Measurements from ENCODE around the gene SCN2A.
"Not testable (repeated sequence)": the region's sequence is repeated elsewhere in the genome, so short reads cannot be mapped to it uniquely, and the experiment has no call there.

The SCN2A gene

GRCh38 chr2:165313509-165313908 is 74.3 kb downstream of the SCN2A start:
- no peak for TF ChIP-seq YY1 (IDR thresholded peaks at IDR 0.05; ENCODE audit: insufficient read depth, insufficient read length)
- TF ChIP-seq SUZ12 (IDR thresholded peaks at IDR 0.05; ENCODE audit: extremely low read depth, insufficient read depth, insufficient read length), result no peak
- no peak for TF ChIP-seq ZNF274 (IDR thresholded peaks at IDR 0.05; ENCODE audit: low read depth, low read length)
- no peak overlapping the region for H3K9ac ChIP-seq (ENCODE audit: insufficient read length, low read depth)
- no peak for DNase-seq (ENCODE audit: low read depth, low spot score)
- no peaks in the 10 kb centered on the region for H3K27me3 ChIP-seq (ENCODE audit: insufficient read depth, insufficient read length)
- H3K4me3 ChIP-seq (ENCODE audit: insufficient read length, low read depth), result no peak overlapping the region
- no peaks in the 10 kb centered on the region for H3K36me3 ChIP-seq (ENCODE audit: insufficient read depth, insufficient read length, low read length)
- H3K4me1 ChIP-seq (ENCODE audit: insufficient read depth, insufficient read length), result no peaks in the 10 kb centered on the region
- H3K9me3 ChIP-seq (ENCODE audit: insufficient read depth, low read length), result no peaks in the 10 kb centered on the region

- no peaks in the 10 kb centered on the region for H3K27me3 ChIP-seq (ENCODE audit: insufficient read depth, insufficient read length)
- H3K4me1 ChIP-seq (ENCODE audit: insufficient read depth, insufficient read length), result no peaks in the 10 kb centered on the region
- TF ChIP-seq ZNF274 (IDR thresholded peaks at IDR 0.05; ENCODE audit: low read depth, low read length) (no peak), SUZ12 (IDR thresholded peaks at IDR 0.05; ENCODE audit: extremely low read depth, insufficient read depth, insufficient read length) (no peak), YY1 (IDR thresholded peaks at IDR 0.05; ENCODE audit: insufficient read depth, insufficient read length) (no peak)
- H3K9me3 ChIP-seq (ENCODE audit: insufficient read depth, low read length), result no peaks in the 10 kb centered on the region
- H3K9ac ChIP-seq (ENCODE audit: insufficient read length, low read depth), result no peak overlapping the region
- DNase-seq (ENCODE audit: low read depth, low spot score), result no peak
- H3K36me3 ChIP-seq (ENCODE audit: insufficient read depth, insufficient read length, low read length), result no peaks in the 10 kb centered on the region
- no peak overlapping the region for H3K4me3 ChIP-seq (ENCODE audit: insufficient read length, low read depth)
Observed at GRCh38 chr2:165328272-165328671, 89.1 kb downstream of the SCN2A start.

- not testable (repeated sequence) for H3K36me3 ChIP-seq (ENCODE audit: insufficient read depth, insufficient read length, low read length); H3K9ac ChIP-seq (ENCODE audit: insufficient read length, low read depth); H3K4me3 ChIP-seq (ENCODE audit: insufficient read length, low read depth); H3K27me3 ChIP-seq (ENCODE audit: insufficient read depth, insufficient read length); H3K4me1 ChIP-seq (ENCODE audit: insufficient read depth, insufficient read length); DNase-seq (ENCODE audit: low read depth, low spot score); H3K9me3 ChIP-seq (ENCODE audit: insufficient read depth, low read length)
Observed at GRCh38 chr2:165344276-165344675, 105.1 kb downstream of the SCN2A start.

GRCh38 chr2:165348441-165348840 is 109.2 kb downstream of the SCN2A start:
- TF ChIP-seq SUZ12 (IDR thresholded peaks at IDR 0.05; ENCODE audit: extremely low read depth, insufficient read depth, insufficient read length) (no peak), ZNF274 (IDR thresholded peaks at IDR 0.05; ENCODE audit: low read depth, low read length) (no peak), YY1 (IDR thresholded peaks at IDR 0.05; ENCODE audit: insufficient read depth, insufficient read length) (no peak)
- H3K36me3 ChIP-seq (ENCODE audit: insufficient read depth, insufficient read length, low read length), result no peaks in the 10 kb centered on the region
- no peak for DNase-seq (ENCODE audit: low read depth, low spot score)
- H3K4me3 ChIP-seq (ENCODE audit: insufficient read length, low read depth), result no peak overlapping the region
- no peaks in the 10 kb centered on the region for H3K27me3 ChIP-seq (ENCODE audit: insufficient read depth, insufficient read length)
- no peaks in the 10 kb centered on the region for H3K4me1 ChIP-seq (ENCODE audit: insufficient read depth, insufficient read length)
- H3K9ac ChIP-seq (ENCODE audit: insufficient read length, low read depth), result no peak overlapping the region
- H3K9me3 ChIP-seq (ENCODE audit: insufficient read depth, low read length), result no peaks in the 10 kb centered on the region

- Histone ChIP-seq H3K4me1 (ENCODE audit: insufficient read depth, insufficient read length) (no peaks in the 10 kb centered on the region), H3K9ac (ENCODE audit: insufficient read length, low read depth) (no peak overlapping the region), H3K9me3 (ENCODE audit: insufficient read depth, low read length) (no peaks in the 10 kb centered on the region), H3K4me3 (ENCODE audit: insufficient read length, low read depth) (no peak overlapping the region), H3K27me3 (ENCODE audit: insufficient read depth, insufficient read length) (no peaks in the 10 kb centered on the region), H3K36me3 (ENCODE audit: insufficient read depth, insufficient read length, low read length) (no peaks in the 10 kb centered on the region)
- no peak for DNase-seq (ENCODE audit: low read depth, low spot score)
- no peak for TF ChIP-seq YY1 (IDR thresholded peaks at IDR 0.05; ENCODE audit: insufficient read depth, insufficient read length)
- no peak for TF ChIP-seq ZNF274 (IDR thresholded peaks at IDR 0.05; ENCODE audit: low read depth, low read length)
- no peak for TF ChIP-seq SUZ12 (IDR thresholded peaks at IDR 0.05; ENCODE audit: extremely low read depth, insufficient read depth, insufficient read length)
Observed at GRCh38 chr2:165349181-165349580, 110.0 kb downstream of the SCN2A start.

GRCh38 chr2:165357758-165358157 is 118.5 kb downstream of the SCN2A start:
- DNase-seq (ENCODE audit: low read depth, low spot score), result no peak
- no peak for TF ChIP-seq YY1 (IDR thresholded peaks at IDR 0.05; ENCODE audit: insufficient read depth, insufficient read length)
- no peak for TF ChIP-seq ZNF274 (IDR thresholded peaks at IDR 0.05; ENCODE audit: low read depth, low read length)
- no peak for TF ChIP-seq SUZ12 (IDR thresholded peaks at IDR 0.05; ENCODE audit: extremely low read depth, insufficient read depth, insufficient read length)
- Histone ChIP-seq H3K36me3 (ENCODE audit: insufficient read depth, insufficient read length, low read length) (no peaks in the 10 kb centered on the region), H3K27me3 (ENCODE audit: insufficient read depth, insufficient read length) (no peaks in the 10 kb centered on the region), H3K4me1 (ENCODE audit: insufficient read depth, insufficient read length) (no peaks in the 10 kb centered on the region), H3K9ac (ENCODE audit: insufficient read length, low read depth) (no peak overlapping the region), H3K9me3 (ENCODE audit: insufficient read depth, low read length) (no peaks in the 10 kb centered on the region), H3K4me3 (ENCODE audit: insufficient read length, low read depth) (no peak overlapping the region)

- Histone ChIP-seq H3K4me1 (ENCODE audit: insufficient read depth, insufficient read length) (no peaks in the 10 kb centered on the region), H3K36me3 (ENCODE audit: insufficient read depth, insufficient read length, low read length) (no peaks in the 10 kb centered on the region), H3K27me3 (ENCODE audit: insufficient read depth, insufficient read length) (no peaks in the 10 kb centered on the region), H3K9me3 (ENCODE audit: insufficient read depth, low read length) (no peaks in the 10 kb centered on the region), H3K9ac (ENCODE audit: insufficient read length, low read depth) (no peak overlapping the region), H3K4me3 (ENCODE audit: insufficient read length, low read depth) (no peak overlapping the region)
- no peak for DNase-seq (ENCODE audit: low read depth, low spot score)
- TF ChIP-seq SUZ12 (IDR thresholded peaks at IDR 0.05; ENCODE audit: extremely low read depth, insufficient read depth, insufficient read length), result no peak
- no peak for TF ChIP-seq YY1 (IDR thresholded peaks at IDR 0.05; ENCODE audit: insufficient read depth, insufficient read length)
- TF ChIP-seq ZNF274 (IDR thresholded peaks at IDR 0.05; ENCODE audit: low read depth, low read length), result no peak
Observed at GRCh38 chr2:165361514-165361913, 122.3 kb downstream of the SCN2A start.
